Activated CD4-positive, alpha-beta T cell treated with anti-CD3 and anti-CD28 coated beads for 36 hours (primary cell): ENCODE results near the gene ABHD6. TPM values are rescaled to one million over a fixed set of nuclear protein-coding genes. Genes with fewer than 3 reads are reported as not detected.

Experiments used
- ATAC-seq: fragments of 200-7000 bp; cut with Tn5 transposase; one replicate; pipeline ENCODE4 v1.10.0; 2021; ENCODE audit warnings: mild to moderate bottlenecking, moderate library complexity
- CTCF ChIA-PET: fragments of 350-600 bp; sonication (Branson Sonifier 250); formaldehyde crosslinking; loops from one replicate; lab custom pipeline; 2021; ENCODE audit warnings: antibody characterized with exemption; lab: Charles Lee
- POLR2A ChIA-PET: fragments of 350-600 bp; sonication (Branson Sonifier 250); formaldehyde crosslinking; loops from one replicate; lab custom pipeline; 2021; ENCODE audit warnings: antibody characterized with exemption, inconsistent platforms; lab: Charles Lee
- DNase-seq: peaks from one replicate; pipeline ENCODE4 v3.0.0-alpha.2; 2020
- H3K27ac Mint-ChIP-seq: one replicate; pipeline ENCODE4 v1.8.0; 2021; ENCODE audit warnings: mixed read lengths
- H3K27me3 Mint-ChIP-seq: one replicate; pipeline ENCODE4 v1.8.0; 2021; ENCODE audit warnings: mixed read lengths
- H3K36me3 Mint-ChIP-seq: one replicate; pipeline ENCODE4 v1.8.0; 2021; ENCODE audit warnings: low read depth, mixed read lengths
- H3K4me1 Mint-ChIP-seq: one replicate; pipeline ENCODE4 v1.8.0; 2021; ENCODE audit warnings: mixed read lengths
- H3K4me3 Mint-ChIP-seq: one replicate; pipeline ENCODE4 v1.8.0; 2021; ENCODE audit warnings: mild to moderate bottlenecking, moderate library complexity, mixed read lengths
- H3K9me3 Mint-ChIP-seq: one replicate; pipeline ENCODE4 v1.8.0; 2021; ENCODE audit warnings: low read depth, mixed read lengths
- intact Hi-C, 2 experiments: fragments of 100-400 bp; cut with DNase I in 1 of 2; cut with micrococcal nuclease in 1 of 2; formaldehyde crosslinking; loops; one replicate each; pipeline versions ENCODE4 v1.14.2 to v1.15.1; 2022 to 2024; cut with DNase I, micrococcal nuclease
- total RNA-seq, 2 experiments: library from RNA; stranded (reverse); gene quantifications; one replicate each; pipeline ENCODE4 v1.2.3, GENCODE V29; 2021

ABHD6 gene
- total RNA-seq, 2 experiments from 2014 or later = 3.0 to 3.5 TPM

DNA sequence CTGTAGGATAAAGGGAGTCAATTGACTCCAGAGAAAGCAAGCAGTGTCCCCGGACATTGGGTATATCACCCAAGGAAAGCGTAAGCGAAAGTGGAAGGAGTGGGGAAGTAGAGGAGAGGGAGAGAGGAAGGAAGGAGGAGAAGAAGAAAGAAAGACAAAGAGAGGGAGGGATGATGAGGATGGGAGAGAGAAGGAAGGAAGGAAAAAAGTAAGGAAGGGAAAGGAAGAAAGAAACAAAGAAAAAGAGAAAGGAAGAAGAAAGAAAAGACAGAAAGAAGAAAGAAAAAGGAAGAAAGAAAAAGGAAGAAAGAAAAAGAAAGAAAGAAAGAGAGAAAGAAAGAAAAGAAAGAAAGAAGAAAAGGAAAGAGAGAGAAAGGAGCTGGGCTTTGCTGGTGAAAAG, 27.7 kb upstream of the ABHD6 start:
- H3K4me1 Mint-ChIP-seq = peaks cover 22% of the 10 kb centered on the region
- no peak for ATAC-seq
- H3K27me3 Mint-ChIP-seq = peaks cover 7% of the 10 kb centered on the region
- CTCF ChIA-PET = interaction anchor here (0.7 to 11.2 kb wide), 2 partner anchors 10 to 21 kb away, joined by 3 to 224 read pairs; no protein-coding TSS in a partner anchor
- H3K36me3 Mint-ChIP-seq = no peaks in the 10 kb centered on the region
- no peak overlapping the region for H3K27ac Mint-ChIP-seq
- H3K4me3 Mint-ChIP-seq = no peak overlapping the region
- intact Hi-C loops = no loop called here
- no peak for DNase-seq
- H3K9me3 Mint-ChIP-seq = no peaks in the 10 kb centered on the region
- POLR2A ChIA-PET = no interaction called here

DNA sequence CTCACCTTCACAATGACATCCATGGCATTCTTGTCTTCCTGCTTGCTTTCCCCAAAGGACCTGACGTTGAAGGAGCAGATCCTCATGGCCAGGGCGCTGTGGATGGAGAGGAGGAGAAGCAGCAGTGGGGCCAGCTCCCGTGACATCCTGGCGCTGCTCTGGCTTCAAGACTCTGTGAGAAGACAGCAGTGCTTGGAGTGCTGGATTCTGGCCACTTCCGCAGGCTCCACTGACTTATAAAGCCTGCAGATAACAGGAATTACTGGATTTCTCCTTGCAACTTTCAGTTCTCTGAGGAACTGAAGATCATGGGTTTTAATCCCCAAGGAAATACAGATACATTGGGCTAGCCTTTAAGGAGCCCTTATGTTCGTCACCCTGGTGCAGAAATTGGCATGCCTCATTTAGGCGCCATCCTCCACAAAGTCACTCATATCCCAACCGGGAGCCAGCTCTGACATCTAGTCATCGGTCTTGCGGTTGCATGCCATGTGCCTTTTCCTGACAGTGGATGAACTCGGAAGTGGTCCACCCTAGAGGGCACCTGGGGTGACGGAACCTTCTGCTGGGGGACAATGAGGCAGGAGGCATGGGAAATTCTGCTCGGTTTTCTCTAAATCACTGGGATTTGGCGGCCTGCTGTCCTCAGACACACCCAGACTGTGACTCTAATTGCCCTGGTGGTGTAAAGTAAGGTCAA, 26.7 kb upstream of the ABHD6 start, which contains the start of gene DNASE1L3:
TSS of gene DNASE1L3 (minus strand) at position 212 of the 700 bp plus-strand sequence. CDS start at position 146, 66 bp downstream.
- POLR2A ChIA-PET = no interaction called here

DNA sequence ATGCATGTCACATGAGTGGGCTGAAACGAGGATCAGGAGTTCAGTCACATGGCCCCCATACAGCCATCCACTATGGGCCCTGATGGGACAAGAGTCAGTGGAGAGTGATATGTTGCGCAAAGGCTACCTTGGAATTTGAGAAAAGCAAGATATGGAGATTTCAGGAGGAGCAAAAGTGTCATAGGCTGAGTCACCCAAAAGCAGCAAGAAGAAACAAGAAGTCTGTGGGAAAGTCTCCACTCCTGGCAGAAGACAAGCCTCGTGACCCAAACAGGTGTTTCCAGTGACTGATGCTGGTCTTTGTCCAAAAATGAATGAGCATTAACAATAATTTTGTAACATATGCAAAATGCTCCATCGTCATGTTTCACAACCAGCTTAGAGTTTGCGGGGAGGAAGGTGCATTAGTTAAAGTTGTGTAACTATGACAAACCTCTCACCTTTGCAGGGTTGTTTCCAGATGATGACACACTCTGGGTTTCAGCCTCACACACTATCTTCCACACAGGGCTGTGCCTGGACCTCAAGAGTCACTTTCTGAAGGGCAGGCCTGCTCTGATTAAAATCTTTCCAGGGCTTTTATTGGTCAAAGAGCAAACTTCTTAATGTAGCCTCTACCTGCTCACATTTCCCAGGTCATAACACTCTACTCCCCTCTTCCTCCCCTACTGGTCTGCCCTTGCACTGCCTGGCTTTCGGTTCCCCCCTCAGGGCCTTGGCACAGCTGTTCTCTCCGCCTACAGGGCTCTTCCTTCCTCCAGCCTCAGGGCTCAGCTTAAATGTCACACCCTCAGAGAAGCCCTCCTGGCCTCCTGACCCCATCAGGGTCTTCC, 22.9 kb upstream of the ABHD6 start:
- Mint-ChIP-seq H3K27me3 (peaks cover 7% of the 10 kb centered on the region), H3K36me3 (no peaks in the 10 kb centered on the region), H3K27ac (peak overlapping the region; percentile 70), H3K9me3 (no peaks in the 10 kb centered on the region), H3K4me3 (peak overlapping the region; percentile 24), H3K4me1 (peaks cover 36% of the 10 kb centered on the region)
- CTCF ChIA-PET = interaction anchor here (1.0 to 11.2 kb wide), 11 partner anchors 8 to 207 kb away, joined by 3 to 224 read pairs (median 5); partner anchors contain the start of genes ABHD6, FLNB, HTD2 and RPP14
- POLR2A ChIA-PET = interaction anchor here (0.7 to 1.0 kb wide), 2 partner anchors 1213 to 1249 kb away, joined by 3 read pairs; no protein-coding TSS in a partner anchor
- peak; percentile 97 for ATAC-seq
- intact Hi-C loops = loop anchor here (1.0 to 5.0 kb wide), 5 partner anchors 8 to 121 kb away; partner anchors contain the start of genes ABHD6 (in 1 of the 2), HTD2 (in 1 of the 2) and RPP14 (in 1 of the 2)
- DNase-seq = peak; percentile 76

More for the DNA sequence above, 26.7 kb upstream of the ABHD6 start, which contains the start of gene DNASE1L3:
- ATAC-seq = no peak
- no peak for DNase-seq
- H3K27me3 Mint-ChIP-seq = peaks cover 7% of the 10 kb centered on the region
- no peak within 1 kb of the TSS for H3K27ac Mint-ChIP-seq
- CTCF ChIA-PET = interaction anchor here (0.6 to 11.2 kb wide), 3 partner anchors 11 to 102 kb away, joined by 3 to 224 read pairs (median 4); no protein-coding TSS in a partner anchor
- no peaks in the 10 kb centered on the region for H3K36me3 Mint-ChIP-seq
- peaks cover 30% of the 10 kb centered on the region for H3K4me1 Mint-ChIP-seq
- H3K9me3 Mint-ChIP-seq = no peaks in the 10 kb centered on the region
- intact Hi-C loops = no loop called here
- no peak within 1 kb of the TSS for H3K4me3 Mint-ChIP-seq

DNA sequence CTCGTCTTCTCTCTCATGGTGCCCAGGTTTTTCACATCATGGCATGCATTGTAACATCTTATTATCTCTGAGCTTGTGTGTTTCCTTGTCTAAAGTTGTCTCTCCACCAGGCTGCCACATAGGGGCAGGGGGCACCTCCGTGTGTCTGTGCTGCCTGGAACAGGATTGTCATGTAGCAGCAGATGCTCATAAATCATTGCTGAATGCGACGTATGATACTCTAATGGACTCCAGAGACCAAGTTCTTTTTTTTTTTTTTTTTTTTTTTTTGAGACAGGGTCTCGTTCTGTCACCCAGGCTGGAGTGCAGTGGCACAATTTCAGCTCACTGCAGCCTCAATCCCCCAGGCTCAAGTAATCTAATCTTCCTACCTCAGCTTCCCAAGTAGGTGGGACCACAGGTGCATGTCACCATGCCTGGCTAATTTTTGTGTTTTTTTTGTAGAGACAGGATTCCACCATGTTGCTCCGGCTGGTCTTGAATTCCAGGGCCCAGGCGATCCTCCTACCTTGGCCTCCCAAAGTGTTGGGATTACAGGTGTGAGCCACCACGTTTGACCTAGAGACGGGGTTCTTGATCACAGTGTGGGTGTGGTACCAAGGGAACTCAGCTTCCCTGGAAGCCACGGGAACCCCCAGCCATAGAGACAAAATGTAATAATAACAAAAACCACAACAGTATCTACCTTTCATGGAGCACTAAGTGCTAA, 22.1 kb upstream of the ABHD6 start:
- DNase-seq (no peak), ATAC-seq (no peak)
- Mint-ChIP-seq H3K4me1 (peaks cover 36% of the 10 kb centered on the region), H3K36me3 (no peaks in the 10 kb centered on the region), H3K9me3 (no peaks in the 10 kb centered on the region), H3K4me3 (peak overlapping the region; percentile 24), H3K27me3 (peaks cover 7% of the 10 kb centered on the region), H3K27ac (peak overlapping the region; percentile 70)
- POLR2A ChIA-PET = interaction anchor here (1.0 kb wide), 1 partner anchor 1212 kb away, joined by 3 read pairs; no protein-coding TSS in a partner anchor
- intact Hi-C loops = loop anchor here in 1 of 2 experiments (5.0 kb wide), 1 partner anchor 38 kb away; no protein-coding TSS in a partner anchor
- CTCF ChIA-PET = interaction anchor here (0.6 to 11.2 kb wide), 10 partner anchors 8 to 366 kb away, joined by 3 to 224 read pairs (median 4); partner anchors contain the start of genes FLNB, HTD2 and RPP14

DNA sequence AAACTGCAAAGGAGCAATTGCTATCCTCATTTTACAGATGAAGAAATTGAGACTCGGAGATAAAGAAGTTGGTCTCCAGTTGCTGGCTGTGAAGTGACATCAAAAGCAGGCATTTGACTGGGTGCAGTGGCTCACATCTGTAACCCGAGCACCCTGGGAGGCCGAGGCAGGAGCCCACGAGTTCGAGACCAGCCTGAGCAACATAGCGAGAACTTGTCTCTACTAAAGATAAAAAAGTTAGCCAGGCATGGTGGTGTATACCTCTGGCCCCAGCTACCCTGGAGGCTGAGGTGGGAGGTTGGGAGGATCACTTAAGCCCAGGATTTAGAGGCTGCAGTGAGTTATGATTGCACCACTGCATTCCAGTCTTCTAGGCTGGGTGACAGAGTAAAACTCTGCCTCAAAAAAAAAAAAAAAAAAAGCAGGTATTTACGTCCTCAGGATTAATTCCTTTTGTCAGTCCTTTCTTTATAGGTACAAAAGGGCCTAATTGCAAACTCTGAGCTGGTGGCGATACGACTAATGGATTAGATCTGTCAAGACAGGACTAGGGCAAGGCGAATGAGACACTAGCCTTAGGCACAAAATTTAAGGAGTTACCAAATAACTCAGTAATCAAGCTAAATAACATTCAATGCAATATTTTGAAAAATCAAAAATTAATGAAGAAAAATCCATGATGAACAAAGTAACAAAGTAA, 20.9 kb upstream of the ABHD6 start:
- no peak overlapping the region for H3K27ac Mint-ChIP-seq
- H3K4me1 Mint-ChIP-seq = peaks cover 36% of the 10 kb centered on the region
- H3K9me3 Mint-ChIP-seq = no peaks in the 10 kb centered on the region
- ATAC-seq (no peak), DNase-seq (no peak)
- intact Hi-C loops = loop anchor here (1.0 to 5.0 kb wide), 4 partner anchors 29 to 208 kb away; partner anchors contain the start of gene FLNB (in 1 of the 2)
- peak overlapping the region; percentile 9 for H3K4me3 Mint-ChIP-seq
- CTCF ChIA-PET = interaction anchor here (0.6 to 11.2 kb wide), 21 partner anchors 9 to 759 kb away, joined by 3 to 224 read pairs (median 5); partner anchors contain the start of genes HTD2 and RPP14
- H3K27me3 Mint-ChIP-seq = peaks cover 4% of the 10 kb centered on the region
- POLR2A ChIA-PET = interaction anchor here (1.0 kb wide), 1 partner anchor 29 kb away, joined by 3 read pairs; no protein-coding TSS in a partner anchor
- H3K36me3 Mint-ChIP-seq = no peaks in the 10 kb centered on the region

DNA sequence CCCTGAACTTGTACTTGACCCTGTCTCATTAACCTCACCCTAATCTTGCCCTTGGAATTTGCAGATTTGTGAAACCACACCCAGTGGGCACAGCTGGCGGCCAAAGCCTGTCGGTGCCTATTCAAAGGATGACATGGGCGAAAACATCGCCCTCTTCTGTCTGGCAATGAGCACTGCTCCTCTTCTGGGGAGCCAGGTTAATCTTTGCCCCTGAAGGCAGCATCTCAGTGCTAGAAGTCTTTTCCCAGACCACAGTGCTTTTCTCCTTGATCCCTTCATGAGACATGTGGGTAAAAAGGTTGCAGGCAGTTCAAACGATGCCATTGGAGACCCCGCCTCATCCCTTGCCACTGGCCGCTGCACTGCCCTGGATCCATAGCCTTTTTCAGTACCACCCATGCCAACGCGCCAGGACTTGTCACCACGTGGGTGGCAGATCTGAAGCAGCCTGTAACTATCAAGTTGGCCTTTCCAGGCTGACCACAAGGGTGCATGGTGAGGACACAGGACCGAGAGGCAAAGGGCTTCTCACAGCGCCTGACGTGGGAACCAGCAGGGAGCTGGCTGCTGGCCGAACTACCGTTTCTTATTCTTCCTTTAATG, 20.3 kb upstream of the ABHD6 start:
- DNase-seq = peak; percentile 76
- Mint-ChIP-seq H3K27ac (no peak overlapping the region), H3K9me3 (no peaks in the 10 kb centered on the region), H3K4me3 (peak overlapping the region; percentile 9), H3K36me3 (no peaks in the 10 kb centered on the region), H3K4me1 (peaks cover 36% of the 10 kb centered on the region), H3K27me3 (peaks cover 4% of the 10 kb centered on the region)
- POLR2A ChIA-PET = interaction anchor here (0.7 to 1.0 kb wide), 2 partner anchors 17 to 29 kb away, joined by 3 read pairs; no protein-coding TSS in a partner anchor
- peak; percentile 34 for ATAC-seq
- intact Hi-C loops = loop anchor here (1.0 to 5.0 kb wide), 4 partner anchors 30 to 209 kb away; partner anchors contain the start of gene FLNB (in 1 of the 2)
- CTCF ChIA-PET = interaction anchor here (0.7 to 11.2 kb wide), 24 partner anchors 10 to 760 kb away, joined by 3 to 224 read pairs (median 5); partner anchors contain the start of genes FLNB, HTD2 and RPP14

DNA sequence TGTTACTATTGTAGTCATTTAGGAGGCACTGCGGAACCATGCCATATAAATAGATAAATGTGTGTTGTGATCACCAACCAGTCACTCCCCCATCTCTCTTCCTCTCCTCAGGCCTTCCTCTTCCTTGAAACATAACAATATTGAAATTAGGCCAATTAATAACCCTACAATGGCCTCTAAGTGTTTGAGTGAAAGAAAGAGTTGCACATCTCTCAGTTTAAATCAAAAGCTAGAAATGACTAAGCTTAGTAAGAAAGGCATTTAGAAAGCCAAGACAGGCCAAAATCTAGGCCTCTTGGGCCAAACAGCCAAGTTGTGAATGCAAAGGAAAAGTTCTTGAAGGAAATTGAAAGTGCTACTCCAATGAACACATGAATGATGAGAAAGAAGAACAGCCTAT, 18.7 kb upstream of the ABHD6 start:
- Mint-ChIP-seq H3K27ac (no peak overlapping the region), H3K4me3 (no peak overlapping the region), H3K4me1 (peaks cover 36% of the 10 kb centered on the region), H3K9me3 (no peaks in the 10 kb centered on the region), H3K36me3 (no peaks in the 10 kb centered on the region), H3K27me3 (peaks cover 4% of the 10 kb centered on the region)
- ChIA-PET POLR2A (no interaction called here), CTCF (interaction anchor here (0.6 to 11.2 kb wide), 10 partner anchors 12 to 211 kb away, joined by 3 to 224 read pairs (median 6); partner anchors contain the start of gene FLNB)
- ATAC-seq (no peak), DNase-seq (no peak)
- intact Hi-C loops = loop anchor here in 1 of 2 experiments (5.0 kb wide), 1 partner anchor 42 kb away; no protein-coding TSS in a partner anchor

DNA sequence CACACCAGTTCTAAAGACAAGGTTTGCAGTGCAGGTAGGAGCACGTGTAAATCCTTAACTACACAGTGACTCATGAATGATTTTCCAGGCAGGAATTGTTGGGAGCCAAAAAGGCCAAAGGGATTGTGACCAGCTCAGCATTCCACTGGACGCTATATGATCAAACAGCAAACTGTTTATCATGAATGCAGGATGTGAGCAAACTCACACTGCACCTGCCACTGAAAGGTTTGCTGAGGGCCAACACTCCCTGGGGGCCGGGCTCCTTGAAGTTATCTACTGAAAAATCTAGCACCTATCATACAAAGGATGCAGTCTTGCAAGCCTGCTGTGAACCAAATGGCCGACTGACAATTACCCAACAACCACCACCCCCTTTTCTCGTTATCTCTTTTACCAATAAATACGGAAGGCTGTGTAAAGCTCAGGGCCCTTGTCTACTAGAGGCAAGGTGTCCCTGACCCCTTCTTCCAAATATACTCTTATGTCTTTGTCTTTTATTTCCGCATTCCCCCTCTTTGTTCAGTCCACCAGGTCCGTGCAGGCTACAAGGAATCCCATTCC, 15.3 kb upstream of the ABHD6 start:
- H3K4me3 Mint-ChIP-seq = no peak overlapping the region
- H3K4me1 Mint-ChIP-seq = peaks cover 9% of the 10 kb centered on the region
- no peak for DNase-seq
- intact Hi-C loops = no loop called here
- no peak overlapping the region for H3K27ac Mint-ChIP-seq
- peaks cover 2% of the 10 kb centered on the region for H3K27me3 Mint-ChIP-seq
- POLR2A ChIA-PET = no interaction called here
- no peaks in the 10 kb centered on the region for H3K9me3 Mint-ChIP-seq
- CTCF ChIA-PET = interaction anchor here (1.3 to 1.6 kb wide), 3 partner anchors 8 to 45 kb away, joined by 3 to 5 read pairs (median 5); no protein-coding TSS in a partner anchor
- H3K36me3 Mint-ChIP-seq = no peaks in the 10 kb centered on the region
- ATAC-seq = no peak

DNA sequence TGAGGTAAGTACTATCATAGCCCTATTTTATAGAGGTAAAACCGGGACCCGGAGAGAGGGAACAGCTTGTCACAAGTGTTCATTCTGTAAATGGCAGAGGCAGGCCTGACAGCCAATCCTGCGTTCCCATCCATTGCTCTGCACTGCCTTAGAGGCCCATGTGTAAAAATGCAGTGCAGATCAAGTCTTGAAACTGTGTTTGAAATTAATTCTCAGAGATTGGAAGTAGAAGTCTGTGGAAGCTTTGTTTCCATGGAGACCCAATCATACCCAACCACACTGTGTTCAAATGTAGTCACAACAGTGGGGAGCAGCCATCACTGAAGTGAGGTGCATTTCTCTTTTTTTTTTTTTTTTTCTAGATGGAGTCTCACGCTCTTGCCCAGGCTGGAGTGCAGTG, 13.7 kb upstream of the ABHD6 start:
- CTCF ChIA-PET = interaction anchor here (0.6 to 1.6 kb wide), 6 partner anchors 9 to 265 kb away, joined by 3 to 5 read pairs (median 3); partner anchors contain the start of gene RPP14
- intact Hi-C loops = no loop called here
- H3K27ac Mint-ChIP-seq = no peak overlapping the region

More for the DNA sequence above, 13.7 kb upstream of the ABHD6 start:
- Mint-ChIP-seq H3K36me3 (no peaks in the 10 kb centered on the region), H3K9me3 (no peaks in the 10 kb centered on the region), H3K27me3 (no peaks in the 10 kb centered on the region), H3K4me1 (peaks cover 4% of the 10 kb centered on the region), H3K4me3 (no peak overlapping the region)
- no peak for DNase-seq
- POLR2A ChIA-PET = no interaction called here
- ATAC-seq = no peak
